Dermis blood vessel endothelial cell (primary cell): ENCODE data around the gene CXXC5. TPM values are rescaled to one million over a fixed set of nuclear protein-coding genes. Genes with fewer than 3 reads are reported as not detected.

ENCODE experiments used
- DNase-seq: peaks from one replicate; pipeline ENCODE4 v3.0.0; 2010
- total RNA-seq: library from RNA; depleted of rRNA; stranded (reverse); fragments of >200 nt; gene quantifications from 2 replicates; pipeline ENCODE4 v1.2.3, GENCODE V29; 2014

CXXC5 gene
- total RNA-seq, 1 donor from 2014 or later: 36.1 TPM

DNA sequence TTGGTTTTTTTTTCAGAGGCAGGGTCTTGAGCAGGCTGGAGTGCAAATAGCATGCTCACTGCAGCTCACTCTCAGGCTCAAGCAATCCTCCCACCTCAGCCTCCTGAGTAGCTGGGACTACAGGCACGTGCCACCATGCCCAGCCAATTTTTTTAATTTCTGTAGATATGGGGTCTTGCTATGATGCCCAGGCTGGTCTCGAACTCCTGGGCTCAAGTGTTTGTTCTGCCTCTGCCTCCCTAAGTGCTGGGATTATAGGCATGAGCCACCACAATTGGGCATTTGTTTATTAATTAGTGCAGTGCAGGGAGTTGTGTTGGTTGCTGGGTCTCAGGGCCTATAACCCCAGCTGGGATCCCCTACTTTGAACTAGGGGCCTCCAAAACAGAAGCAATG, 47.0 kb downstream of the CXXC5 start:
- no peak for DNase-seq

DNA sequence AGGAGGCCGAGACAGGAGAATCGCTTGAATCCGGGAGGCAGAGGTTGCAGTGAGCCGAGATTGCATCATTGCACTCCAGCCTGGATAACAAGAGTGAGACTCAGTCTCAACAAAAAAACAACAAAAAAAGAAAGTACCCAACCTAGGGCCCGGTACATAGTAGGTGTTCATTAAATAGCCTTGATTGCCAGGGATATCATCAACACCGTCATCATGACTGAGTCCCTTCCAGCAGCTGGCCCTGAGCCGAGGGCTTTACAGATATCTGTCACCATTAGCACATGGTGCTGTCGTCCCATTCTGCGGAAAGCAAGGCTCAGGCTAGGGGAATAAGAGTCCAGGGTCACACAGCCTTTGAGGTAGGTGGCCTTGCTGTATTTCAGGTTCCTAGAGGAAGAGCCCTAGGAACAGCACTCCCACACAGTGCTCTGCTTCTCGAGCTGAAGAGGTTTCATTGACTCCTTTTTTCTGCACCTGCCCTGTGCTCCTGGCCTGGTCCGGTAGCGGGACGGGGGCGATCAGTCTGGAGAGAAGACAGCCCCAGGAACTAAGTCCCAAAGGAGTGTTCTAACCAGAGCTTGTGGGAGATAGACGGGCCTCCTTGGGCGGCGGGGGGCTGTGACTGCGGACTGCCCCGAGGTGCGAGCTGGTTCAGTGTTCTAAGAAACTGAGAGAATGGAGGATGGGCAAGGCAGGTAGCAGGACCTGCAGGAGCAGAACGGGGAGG, 48.2 kb downstream of the CXXC5 start:
- no peak for DNase-seq

DNA sequence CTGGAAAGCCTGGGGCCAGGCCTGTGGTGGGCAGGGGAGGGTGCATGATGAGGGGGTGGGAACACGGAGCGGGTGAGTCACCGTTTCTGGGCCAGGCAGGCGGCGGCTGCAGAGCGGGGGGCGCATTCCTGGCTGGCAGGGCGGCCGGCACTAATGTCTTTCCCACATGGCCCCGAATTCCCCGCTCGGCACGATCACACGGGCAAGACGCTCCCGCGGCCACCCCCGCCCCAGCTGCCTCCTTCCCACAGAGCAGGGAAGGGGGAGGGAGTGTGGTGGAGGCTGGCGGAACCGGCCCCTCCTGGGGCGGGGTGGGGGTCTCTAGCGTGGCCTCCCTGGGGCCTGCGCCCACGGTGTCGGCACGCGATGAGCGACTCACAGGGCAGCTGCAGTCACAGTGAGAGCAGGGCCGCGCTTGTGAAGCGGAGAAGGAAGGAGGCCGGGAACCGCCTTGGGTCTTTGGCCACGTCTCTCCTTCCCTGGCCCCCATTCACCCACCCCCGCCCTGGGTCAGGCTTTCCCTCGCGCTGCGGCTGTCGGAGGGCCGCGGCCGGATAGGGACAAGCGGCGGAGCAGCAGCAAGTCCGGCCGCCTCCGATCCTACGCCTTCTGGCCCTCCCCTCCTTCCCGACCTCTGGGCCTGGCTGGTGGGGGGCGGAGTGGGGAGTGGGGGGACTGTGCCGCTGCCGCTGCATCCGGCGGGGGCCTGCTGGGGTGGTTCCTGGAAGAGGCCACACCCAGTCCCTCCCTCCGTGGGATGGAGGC, 48.9 kb downstream of the CXXC5 start:
- peak; percentile 74 for DNase-seq

DNA sequence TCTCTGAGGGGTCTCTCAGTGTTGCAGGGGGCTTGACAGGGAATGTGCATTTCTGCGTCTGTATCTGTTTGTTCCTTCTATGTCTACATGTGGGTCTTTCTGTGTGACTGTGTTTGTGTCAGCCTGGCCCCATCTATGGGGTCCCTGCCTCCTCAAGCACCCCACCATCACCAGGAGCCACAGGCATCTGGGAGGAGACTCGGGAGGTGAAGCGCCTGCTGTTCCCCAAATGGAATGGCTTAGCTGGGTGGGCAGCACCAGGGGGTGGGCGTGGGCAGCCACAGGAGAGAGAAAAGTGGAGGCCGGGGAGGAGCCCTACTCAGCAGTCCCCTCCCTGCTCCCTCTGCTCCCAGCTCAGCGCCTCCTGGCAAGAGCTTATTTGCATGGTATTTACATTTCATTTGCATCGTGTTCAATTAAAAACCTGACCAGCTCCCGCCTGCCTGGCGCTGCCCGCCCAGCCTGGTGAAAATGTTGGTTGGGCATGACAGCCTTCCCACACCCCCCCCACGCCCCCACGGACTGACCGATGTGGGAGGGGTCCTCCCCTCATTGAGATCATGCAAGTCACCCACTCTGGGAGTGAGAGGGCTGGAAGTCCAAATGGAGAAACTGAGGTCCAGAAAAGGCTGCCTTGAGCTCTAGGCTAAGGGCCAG, 50.5 kb downstream of the CXXC5 start:
- peak; percentile 82 for DNase-seq

DNA sequence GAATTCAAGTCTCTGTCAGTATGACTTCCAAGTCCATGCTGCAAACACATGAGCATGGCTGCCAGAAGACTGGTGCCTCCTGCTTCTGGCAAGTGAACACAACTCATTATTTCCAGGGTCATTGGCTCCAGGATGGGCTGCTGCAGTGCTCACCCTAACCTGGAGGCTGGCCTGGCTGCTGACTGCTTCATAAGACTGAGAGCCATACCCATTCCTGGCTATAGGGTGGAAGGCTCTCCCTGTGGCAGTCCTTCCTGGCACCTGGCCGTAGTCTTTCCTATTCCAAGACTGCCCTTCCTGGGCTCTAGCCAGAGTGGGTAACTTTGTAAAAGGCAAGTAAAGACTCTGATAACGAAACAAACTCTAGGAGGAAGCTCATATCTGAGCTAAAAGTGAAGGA, 51.2 kb downstream of the CXXC5 start:
- DNase-seq: no peak

DNA sequence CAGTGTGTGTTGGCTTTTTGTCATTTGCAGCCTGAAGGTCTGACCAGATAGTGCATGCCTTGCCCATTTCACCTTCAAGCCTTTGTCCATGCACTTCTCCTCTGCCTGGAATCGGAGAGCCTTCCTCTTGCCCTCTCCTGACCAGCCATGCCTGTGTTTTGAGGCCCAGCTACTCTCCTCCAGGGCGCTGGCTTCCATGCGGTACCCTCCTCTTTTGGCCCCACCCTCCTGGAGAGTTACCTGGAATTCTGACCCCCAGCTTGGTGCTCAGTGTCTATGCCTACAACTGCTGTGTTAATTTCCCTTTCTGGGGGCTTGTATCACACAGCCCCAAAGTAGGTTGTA, 52.5 kb downstream of the CXXC5 start:
- no peak for DNase-seq

DNA sequence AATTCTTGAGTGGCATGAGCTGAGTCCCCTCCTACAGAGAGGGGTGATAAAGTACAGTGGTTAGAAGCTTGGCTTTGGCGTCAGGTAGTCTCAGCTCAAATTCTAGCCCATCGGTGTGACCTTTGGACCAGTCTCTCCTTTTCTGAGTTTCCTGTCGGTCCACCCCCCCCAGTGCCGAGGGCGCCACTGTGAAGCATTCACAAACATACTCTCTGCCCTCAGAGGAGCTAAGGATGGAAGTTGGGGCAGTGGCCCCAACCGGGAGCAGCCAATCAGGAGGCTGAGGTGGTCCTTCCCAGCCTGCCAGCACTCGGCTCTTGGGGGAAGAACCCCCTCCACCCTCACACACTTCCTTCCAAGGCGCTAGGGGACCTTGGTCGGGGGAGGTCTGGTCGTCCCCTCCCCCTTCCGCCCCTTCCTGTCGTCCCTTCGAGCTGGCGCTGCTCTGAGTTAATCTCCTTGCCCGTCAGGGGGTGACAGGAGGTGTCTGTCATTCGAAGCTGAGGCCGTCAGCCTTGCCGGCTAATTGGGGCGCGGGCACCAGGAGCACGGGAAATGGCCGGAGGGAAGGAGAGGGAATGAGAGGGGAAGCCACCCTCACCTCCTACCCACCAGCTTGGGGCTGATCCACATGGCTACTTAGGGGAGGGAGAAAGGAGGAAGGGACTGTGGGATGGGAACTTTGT, 53.0 kb downstream of the CXXC5 start:
- DNase-seq: no peak

DNA sequence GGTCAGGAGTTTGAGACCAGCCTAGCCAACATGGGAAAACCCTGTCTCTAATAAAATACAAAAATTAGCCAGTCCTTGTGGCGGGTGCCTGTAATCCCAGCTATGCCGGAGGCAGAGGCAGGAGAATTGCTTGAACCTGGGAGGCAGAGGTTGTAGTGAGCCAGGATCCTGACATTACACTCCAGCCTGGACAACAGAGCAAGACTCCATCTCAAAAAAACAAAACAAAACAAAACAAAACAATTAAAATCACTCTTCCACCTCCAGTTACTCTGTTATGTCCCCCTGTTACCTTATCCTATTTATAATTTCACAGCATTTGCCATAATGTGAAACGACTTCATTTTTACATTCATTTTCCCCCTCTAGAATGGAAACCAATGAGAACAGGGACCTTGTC, 54.4 kb downstream of the CXXC5 start:
- no peak for DNase-seq

DNA sequence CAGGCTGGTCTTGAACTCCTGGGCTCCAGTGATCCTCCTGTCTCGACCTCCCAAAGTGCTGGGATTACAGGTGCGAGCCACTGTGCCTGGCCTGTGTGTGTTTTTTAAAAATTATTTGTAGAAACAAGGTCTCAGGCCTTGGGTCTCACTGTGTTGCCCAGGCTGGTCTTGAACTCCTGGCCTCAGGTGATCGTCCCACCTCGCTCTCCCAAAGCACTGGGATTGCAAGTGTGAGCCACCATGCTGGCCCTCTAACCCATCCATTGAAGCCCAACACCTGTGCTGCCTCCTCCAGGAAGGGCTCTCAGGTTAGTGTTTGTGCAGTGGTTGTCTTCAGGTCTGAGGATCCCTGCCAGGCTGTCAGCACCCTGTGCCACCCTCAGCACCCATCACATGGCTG, 56.6 kb downstream of the CXXC5 start:
- no peak for DNase-seq

DNA sequence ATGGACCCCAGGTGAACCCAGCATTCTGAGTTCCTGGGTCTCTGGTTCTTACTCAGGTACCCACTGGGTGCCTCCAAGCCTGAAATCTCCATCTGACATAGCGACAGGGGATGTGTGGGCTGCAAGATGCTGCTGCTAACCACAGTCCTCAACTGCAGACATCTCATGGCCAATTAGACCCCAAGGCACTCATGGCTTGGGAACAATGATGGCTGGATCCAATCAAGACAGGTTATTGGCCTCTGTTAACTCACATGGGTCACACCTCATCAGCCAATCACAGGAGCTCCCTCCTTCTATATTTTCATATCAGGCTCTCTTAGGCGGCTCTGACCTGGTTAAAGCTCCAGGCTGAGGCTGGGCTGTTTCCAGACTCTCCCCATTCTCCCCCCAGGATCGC, 57.0 kb downstream of the CXXC5 start:
- no peak for DNase-seq

DNA sequence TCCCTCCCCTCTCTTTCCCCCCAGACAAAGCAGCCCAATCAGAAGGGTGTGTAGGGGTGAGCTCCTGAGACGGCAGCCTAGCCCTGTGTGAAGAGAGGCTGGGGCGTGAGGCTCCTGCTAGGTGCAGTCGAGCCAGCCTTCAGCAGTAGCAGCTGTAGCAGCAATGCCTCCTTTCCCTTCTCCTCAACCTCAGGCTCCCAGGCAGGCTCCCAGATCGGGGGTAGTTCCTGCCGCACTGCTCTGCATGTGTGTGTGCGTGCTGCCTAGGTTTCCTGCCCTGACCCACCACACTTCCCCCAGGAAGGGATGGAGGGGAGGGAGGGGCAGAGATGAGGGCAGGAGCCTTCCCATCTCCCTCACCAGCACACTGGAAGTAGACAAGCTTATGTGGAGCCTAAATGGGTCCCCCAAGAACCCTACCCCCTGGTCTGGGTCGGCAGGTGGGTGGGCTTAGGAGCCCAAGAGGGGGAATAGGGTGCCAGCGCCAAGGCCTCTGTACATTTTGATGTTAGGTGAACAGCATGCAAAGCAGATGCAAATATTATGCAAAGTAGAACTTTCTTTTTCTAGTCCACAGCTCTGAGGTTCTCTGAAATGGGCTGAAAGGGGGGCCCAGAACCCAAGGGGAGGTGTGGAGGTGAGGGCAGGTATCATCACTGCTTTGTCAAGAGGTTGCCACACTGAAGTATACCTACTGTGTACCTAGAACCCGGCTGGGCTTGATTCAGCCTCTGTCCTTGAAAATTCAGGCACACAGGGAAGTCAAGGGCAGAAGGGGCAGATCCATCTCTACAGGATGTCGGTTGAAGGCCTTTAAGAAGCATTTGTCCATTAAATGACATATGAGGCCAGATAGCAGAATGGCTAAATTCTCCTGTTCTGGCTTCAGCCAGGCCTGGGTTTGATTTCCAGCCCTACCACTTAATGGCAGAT, 57.8 kb downstream of the CXXC5 start:
- no peak for DNase-seq

DNA sequence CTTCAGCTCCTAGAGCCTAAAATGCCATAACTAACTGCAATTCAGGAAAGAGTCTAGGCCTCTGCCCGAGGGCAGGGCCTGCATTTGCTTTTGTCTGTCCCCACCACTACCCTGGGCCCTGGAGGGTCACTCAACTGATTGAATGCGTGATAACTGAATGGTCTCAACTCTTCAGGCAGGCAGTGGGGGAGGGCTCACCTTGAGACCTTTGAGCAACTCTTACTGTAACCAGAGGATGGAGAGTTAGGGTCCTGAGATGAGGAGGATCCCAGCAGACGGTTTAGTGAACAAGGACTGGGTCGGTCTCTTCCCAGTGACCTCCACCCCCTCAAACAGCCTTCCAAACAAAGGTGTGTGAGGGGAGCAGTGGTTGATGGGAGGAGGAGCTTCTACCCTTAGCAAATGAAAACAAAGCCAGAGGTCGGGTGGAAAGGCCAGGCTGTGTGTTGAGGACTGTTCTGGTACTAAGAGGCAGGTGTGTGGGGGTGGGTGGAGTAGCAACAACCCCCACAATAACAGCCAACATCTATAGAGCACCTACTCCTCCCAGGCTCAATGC, 59.4 kb downstream of the CXXC5 start:
- no peak for DNase-seq

DNA sequence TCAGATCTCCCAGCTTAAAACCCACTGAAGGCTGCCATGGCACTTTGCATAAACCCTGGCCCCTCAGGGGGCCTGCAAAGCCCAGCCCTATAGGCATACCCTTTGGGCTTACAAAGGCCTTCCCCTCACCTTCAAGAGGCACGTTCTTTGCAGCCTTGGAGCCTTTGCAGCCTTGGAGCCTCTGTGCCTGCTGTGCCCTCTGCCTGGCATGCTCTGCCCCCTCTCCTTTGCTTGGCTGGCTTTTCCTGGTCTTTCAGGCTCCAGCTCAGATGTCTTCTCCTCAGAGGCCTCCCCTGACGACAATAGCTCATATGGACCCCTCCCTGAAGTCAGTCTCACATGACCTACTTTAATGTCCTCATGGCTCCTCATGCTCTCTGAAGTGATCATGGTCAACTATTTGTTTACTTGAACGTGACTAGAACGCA, 60.3 kb downstream of the CXXC5 start:
- DNase-seq: no peak

DNA sequence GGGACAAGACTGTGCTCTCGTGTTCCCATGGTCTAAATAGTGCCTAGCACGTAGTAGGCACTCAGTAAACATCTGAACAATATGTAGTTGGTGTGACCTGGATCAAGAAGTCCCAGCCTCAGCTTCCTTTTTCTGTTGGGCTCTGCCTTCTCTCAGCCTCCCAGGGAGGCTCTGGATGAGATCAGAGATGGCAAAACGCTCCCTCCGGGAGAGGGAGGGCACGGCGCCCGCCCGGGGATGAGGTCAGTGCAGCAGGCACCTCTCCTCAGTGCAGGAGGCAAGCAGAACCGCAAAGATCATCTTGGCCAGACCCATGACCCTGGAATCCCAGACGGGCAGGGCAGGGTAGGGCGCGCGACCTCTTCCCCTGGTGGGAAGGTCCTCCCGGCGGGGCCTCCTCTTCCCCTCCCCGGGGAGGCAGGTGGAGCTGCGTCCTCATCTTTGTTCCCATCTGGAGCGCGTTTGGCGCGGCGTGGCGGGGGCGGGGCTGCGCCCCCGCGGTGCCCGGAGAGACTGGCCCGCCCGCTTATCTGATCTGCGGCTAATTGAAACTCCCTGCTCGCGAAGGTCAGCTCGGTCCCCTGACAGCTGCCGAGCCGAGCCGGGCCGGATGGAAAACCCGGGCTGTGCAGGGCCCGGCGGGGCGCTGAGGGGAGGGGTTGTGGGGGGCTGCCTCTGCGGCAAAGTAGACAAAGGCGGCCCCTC, 60.9 kb downstream of the CXXC5 start:
- peak; percentile 63 for DNase-seq

DNA sequence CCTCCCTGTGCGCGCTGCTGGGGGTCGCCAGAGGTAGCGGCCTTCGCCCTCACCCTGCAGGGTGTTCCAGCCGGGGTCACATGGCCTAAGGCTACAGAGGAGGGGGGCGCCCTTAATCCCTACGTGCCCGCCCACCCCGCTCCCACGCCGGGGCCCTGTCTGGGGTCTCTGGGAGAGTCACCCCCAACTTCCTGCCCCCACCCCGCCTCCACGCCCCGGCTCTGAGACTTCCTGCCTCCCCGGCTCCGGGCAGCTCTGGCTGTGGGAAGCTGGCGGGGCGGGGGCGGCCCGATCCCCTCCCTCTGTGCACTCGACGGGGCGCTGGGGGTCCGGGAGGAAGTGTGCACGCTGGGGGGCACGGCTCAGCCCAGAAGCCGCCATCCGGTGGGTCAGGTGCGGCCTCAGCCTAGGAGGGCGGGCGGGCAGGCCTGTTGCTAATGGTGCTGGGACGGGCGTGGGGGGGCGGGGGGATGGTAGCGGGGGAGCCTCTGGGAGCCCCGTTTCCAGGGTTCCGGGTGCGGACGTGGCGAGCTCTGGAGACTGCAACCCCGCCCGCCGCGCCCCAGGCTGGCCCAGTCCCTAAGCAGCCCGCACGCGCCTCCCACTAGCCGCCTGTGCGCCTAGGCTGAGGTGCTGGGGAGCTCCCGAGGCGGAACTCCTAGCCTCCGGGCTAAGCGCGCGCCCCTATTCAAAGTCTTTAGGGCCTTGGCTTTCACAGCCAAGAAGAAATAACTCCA, 61.6 kb downstream of the CXXC5 start:
- DNase-seq: peak; percentile 39

DNA sequence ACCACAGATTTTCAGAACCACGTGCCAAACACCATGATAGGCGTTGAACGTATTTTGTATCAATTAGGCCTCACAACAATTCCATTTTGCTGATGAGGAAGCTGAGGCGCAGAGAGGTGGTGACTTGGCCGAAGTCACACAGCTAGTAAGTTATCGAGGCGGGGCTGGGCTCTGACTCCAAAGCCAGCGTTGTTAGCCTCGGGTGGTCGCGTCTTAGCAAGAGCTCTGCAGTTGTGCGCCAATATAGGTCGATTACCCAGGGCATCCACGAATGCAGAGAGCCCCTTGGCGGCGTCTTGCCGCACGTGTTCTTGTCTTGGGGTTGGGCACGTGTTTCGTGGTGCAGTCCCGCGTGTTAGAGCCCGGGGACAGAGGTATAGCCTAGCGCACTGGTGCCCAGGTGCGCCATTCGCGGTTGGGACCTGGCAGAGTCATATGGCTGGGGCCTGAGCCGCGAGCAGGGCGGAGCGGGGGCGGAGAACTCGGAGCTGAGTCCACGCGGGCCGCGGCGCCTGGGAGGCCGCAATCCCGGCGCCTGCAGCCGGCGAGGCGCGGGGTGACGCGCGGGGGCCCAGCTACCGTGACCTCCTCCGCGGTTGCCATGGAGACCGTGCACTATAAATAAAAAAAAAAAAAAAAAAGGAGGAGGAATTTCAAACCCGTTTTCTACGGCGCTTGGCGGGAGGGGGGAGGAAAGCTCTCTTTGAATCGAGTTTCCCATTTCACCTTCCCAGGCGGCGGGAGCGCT, 62.3 kb downstream of the CXXC5 start:
- DNase-seq: peak; percentile 55

DNA sequence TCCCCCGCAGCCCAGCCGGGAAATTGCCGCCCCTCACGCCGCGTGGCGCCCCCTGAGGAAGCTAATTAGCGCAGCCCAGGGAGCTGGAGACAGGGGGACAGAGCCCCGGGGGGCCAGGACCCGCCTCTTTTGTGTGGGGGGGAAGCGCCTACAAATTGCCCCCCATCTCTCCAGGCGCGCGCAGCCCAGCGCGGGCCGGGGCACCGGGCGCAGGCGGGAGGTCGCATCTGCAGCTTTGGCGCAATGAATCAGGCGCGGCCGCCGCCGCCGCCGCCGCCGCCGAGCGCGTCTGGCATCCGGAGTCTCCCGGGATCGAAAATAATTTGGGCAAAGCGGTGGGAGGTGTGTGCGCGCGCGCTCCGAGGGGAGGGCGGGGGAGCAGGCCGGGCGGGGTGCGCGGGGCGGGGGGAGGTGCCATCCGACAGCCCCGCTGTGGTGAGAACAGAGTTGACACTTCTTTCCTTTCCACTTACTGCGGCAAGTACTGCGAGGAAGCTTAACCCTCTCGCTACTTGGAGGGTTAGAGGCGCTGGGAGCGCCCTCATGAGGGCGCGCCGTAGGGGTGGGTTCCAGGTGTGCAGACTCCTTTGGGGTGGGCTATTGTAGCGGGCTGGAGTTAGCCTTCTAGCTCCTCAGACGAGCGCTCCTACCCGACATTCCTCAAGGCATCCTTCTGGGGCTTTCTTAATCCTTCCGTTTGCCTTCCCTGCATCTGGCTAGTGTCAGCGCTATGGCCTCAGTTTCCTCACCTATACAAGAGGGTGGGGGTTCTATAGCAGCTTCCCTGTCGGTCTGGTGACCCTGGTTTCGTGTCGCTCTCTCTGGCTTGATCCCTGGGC, 63.1 kb downstream of the CXXC5 start:
- peak; percentile 37 for DNase-seq

DNA sequence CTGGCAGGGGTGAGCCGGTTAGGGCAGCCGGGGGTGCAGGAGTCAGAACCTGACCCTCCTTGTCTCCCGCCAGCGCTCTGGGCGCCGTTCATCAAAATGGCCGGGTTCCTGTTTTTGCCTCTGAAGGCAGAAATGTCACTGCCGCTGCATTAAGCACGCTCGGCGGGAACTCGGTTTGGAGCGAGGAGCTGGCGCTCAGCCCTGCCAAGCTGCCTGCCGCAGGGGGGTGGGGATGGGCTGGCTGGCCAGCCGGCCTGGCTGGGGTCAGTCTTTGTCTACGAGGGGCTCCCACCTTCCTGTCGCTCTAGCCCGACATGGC, 63.7 kb downstream of the CXXC5 start:
- DNase-seq: no peak

DNA sequence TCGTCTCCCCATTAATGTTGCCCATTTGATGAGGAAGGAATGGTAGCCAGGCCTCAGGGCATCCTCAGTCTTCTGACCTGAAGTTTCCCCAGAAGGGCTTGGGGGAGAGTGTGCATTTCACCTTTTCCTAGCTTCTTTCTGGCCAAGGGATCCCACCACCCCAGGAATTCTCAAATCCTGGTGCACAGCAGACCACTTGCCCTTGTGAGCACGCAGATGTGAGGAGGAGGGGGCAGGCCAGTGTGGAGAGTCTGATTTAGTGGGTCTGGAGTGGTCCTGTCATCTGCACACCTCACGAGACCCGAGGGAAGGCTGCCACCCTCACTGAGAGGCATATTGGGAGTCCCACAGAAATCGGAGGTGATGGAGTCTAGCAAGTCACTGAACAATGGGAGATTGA, 64.3 kb downstream of the CXXC5 start:
- no peak for DNase-seq
